ENCODE data around the gene TBL1X.

DNA sequence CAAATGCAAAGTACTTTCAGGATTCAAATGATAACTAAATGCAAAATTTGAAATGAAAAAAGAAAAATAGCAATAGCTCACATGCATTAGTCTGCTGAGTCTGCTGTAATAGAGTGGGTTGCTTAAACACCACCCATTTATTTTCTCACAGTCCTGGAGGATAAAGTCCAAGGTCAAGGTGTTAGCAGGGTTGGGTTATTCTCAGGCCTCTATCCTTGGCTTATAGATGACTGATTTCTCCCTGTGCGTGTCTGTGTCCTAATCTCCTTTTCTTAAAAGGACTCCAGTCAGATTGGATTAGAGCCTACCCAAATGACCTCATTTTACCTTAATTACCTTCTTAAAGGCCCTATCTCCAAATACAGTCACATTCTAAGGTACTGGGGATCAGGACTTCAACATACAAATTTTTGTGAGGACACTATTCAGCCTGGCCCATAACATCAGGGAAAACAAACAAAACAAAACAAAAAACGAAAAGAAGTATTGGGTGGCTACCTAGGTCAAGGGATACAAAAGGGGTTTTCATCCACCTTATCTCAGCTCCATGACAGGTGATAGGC lies 6.3 kb upstream of the TBL1X start:
- TF ChIP-seq EZH2 (IDR thresholded peaks at IDR 0.05; ENCODE audit: borderline replicate concordance, low read depth, low read length, severe bottlenecking) (no peak), POLR2AphosphoS5 (IDR thresholded peaks at IDR 0.05; ENCODE audit: insufficient read depth, low read depth, low read length) (no peak), MYC (IDR thresholded peaks at IDR 0.05; ENCODE audit: low read depth, low read length) (no peak)
- TF ChIP-seq, protein P1, sequence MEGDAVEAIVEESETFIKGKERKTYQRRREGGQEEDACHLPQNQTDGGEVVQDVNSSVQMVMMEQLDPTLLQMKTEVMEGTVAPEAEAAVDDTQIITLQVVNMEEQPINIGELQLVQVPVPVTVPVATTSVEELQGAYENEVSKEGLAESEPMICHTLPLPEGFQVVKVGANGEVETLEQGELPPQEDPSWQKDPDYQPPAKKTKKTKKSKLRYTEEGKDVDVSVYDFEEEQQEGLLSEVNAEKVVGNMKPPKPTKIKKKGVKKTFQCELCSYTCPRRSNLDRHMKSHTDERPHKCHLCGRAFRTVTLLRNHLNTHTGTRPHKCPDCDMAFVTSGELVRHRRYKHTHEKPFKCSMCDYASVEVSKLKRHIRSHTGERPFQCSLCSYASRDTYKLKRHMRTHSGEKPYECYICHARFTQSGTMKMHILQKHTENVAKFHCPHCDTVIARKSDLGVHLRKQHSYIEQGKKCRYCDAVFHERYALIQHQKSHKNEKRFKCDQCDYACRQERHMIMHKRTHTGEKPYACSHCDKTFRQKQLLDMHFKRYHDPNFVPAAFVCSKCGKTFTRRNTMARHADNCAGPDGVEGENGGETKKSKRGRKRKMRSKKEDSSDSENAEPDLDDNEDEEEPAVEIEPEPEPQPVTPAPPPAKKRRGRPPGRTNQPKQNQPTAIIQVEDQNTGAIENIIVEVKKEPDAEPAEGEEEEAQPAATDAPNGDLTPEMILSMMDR (IDR thresholded peaks at IDR 0.05; ENCODE audit: extremely low read depth in 1 of 2, insufficient read depth in 1 of 2, low read depth in 1 of 2, low read length in 2 of 2), result no peak

All from endothelial cell of umbilical vein (primary cell).